ENCODE measurements around the gene BEAN1.
"Not testable (repeated sequence)": the region's sequence is repeated elsewhere in the genome, so short reads cannot be mapped to it uniquely, and the experiment has no call there.

The BEAN1 gene

DNA sequence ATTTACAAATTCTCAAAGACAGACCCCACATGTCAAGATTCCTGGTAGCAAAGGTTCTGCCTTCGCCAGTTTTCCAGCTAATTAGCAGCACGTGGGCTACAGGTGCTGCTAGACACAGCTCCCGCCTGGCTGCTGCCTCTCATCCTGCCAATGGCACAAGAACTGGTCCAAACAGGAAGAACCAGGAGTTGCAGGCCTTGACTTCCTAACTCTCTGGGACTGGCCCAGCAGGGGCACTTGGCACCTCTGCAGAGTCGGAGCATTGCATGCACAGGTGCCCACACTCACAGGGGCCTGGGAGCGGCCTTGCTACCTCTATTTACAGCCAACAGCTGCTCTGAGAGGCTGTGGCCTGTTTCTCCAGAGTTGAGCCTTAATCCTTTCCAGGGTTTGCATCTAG lies 83.2 kb downstream of the BEAN1 start:
- DNase-seq: no peak

DNA sequence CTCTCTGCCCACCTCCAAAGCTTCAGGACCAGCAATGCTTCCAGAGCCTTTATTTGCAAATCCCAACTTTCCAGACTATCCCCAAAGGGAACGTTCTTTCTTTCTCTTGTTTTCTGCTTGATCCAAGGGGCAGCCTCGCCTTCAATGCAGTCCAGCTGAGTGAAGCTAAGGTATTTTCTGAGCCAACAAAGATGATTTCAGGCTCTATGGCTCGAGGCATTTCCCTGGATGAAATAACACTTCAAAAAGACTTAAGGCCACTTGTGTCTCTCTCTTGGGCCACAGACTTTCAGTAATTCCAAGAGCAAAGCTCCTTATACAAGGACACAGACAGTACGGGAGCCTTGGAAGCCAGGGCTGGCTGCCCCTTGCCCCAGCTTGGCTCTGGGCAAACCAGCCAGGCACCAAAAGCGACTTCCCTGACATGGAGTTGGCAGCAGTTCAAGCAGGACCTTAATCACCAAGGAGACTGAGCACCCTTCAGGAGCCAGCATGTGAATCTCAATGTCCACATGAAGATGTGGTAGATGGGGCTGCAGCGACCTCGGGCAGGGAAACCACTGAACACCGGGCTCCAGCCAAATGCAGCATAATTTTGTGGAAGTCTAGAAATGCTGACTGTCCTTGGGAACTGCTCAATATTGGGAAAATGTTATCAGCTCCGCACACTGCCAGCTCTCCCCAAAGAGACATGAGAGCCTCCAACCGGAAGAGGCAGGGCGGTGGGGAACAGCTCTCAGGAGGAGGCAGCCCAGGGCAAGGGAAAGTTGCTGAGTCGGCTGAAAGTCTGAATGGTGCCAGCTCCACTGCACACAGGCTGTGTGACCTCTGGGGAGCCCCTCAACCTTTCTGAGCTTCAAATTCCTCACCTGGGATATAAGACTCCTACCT lies 83.9 kb downstream of the BEAN1 start:
- DNase-seq: no peak

DNA sequence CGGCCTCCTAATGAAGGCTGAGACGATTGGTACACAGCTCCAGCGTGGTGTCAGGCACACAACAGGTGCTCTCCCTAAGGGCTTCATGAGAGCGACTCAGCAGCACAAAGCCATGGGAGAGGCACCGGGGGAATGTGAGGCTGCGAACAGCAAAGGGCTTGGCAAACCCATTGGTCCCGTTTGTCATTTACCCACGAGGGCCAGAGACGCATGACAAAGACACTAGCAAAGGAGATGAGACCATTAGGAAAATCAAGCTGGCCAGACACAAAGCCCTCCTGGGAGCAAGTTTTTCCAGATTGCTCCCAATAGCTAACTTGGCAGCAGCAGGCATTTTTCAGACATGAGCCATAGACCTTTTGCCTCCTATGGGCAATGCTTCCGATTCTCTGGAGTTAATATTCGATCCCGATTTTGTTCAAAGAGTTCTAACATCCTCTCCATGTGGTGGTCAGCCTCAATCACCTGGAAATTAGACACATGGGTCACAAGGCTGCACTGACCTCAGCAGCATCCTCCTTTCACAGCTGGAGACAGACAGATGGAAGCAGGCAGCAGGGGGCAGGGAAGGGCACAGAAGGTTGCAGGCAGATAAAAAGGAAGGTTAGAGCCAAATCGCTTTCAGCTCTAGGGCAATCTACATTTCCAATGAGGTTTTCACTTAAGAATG lies 84.6 kb downstream of the BEAN1 start:
- no peak for DNase-seq

DNA sequence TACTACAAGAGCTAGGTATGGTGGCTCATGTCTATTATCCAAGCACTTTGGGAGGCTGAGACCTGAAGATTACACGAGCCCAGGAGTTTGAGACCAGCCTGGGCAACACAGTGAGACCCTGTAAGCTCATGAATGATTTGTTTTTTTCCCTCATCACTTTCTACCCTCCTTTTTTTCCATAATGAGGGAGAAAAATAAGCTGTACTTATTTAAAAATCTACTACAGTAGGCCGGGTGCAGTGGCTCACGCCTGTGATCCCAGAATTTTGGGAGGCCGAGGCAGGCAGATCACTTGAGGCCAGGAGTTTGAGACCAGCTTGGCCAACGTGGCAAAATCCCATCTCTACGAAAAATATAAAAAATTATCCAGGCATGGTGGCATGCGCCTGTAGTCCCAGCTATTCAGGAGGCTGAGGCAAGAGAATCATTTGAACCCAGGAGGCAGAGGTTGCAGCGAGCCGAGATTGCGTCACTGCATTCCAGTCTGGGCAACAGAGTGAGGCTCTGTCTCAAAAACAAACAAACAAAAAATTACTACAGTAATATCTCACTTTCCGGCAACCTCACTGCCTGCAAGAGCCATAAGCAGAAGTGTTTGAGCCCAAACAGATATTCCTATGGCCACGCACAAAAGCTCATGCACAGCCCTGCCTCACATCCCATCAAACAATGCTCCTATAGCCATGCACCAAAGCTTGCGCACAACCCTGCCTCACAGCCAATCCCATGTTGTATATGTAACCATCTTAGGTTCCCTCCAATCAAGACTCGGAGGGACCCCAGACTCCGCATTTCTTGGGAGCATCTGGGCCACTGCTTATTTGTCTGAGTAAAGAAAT lies 85.4 kb downstream of the BEAN1 start:
- DNase-seq: no peak

DNA sequence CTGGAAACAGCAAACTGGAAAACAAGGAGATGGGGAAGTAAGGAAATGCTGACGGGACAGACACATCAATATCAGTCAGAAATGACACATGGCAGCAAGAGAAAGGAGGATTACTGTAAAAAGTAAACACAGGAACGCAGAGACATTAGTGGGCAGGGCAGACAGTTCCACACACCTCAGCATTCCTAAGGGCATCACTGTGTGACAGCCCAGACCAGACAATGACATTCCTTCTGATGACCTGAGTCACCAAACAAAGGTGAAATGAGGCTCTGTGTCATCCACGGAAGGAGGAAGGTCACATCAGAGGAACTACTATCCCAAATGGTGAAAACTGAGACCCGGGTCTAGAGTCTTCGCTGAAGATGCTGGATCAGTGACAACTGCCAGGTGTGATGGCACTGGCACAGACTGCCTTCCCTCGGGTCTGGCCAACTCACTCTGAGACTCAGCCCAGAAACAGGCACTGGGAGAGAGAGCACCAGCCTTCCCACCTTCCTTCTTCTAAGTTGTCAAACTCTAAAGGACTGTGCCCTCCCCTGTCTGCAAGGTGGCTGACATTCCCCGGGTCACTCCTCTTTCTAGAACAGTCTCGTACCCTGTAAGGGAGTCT lies 86.1 kb downstream of the BEAN1 start:
- DNase-seq: no peak

DNA sequence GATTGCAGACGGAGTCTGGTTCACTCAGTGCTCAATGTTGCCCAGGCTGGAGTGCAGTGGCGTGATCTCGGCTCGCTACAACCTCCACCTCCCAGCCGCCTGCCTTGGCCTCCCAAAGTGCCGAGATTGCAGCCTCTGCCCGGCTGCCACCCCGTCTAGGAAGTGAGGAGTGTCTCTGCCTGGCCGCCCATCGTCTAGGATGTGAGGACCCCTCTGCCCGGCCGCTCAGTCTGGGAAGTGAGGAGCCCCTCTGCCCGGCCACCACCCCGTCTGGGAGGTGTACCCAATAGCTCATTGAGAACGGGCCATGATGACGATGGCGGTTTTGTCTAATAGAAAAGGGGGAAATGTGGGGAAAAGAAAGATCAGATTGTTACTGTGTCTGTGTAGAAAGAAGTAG lies 87.3 kb downstream of the BEAN1 start:
- not testable (repeated sequence) for DNase-seq

DNA sequence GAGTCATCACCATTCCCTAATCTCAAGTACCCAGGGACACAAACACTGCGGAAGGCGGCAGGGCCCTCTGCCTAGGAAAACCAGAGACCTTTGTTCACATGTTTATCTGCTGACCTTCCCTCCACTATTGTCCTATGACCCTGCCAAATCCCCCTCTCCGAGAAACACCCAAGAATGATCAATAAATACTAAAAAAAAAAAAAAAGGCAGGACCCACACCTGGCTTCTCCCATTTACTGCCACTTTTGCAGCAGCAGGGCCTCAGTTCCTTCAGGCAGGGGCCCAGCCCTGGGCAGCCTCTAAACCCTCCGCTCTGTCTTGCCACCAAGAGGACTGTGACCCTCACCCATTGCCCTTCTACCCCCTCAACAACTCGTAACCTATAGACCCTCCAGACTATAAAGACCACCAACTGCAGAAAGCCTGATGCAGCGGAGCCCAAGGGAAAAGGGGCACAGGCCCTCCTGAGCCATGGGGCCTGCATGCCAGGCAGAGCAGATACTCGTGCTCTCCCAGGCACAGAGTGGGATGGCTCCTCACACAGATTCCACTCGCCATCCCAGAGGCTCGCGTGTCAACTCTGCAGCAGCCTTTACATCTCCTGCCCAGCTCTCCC lies 88.0 kb downstream of the BEAN1 start:
- DNase-seq: not testable (repeated sequence)

DNA sequence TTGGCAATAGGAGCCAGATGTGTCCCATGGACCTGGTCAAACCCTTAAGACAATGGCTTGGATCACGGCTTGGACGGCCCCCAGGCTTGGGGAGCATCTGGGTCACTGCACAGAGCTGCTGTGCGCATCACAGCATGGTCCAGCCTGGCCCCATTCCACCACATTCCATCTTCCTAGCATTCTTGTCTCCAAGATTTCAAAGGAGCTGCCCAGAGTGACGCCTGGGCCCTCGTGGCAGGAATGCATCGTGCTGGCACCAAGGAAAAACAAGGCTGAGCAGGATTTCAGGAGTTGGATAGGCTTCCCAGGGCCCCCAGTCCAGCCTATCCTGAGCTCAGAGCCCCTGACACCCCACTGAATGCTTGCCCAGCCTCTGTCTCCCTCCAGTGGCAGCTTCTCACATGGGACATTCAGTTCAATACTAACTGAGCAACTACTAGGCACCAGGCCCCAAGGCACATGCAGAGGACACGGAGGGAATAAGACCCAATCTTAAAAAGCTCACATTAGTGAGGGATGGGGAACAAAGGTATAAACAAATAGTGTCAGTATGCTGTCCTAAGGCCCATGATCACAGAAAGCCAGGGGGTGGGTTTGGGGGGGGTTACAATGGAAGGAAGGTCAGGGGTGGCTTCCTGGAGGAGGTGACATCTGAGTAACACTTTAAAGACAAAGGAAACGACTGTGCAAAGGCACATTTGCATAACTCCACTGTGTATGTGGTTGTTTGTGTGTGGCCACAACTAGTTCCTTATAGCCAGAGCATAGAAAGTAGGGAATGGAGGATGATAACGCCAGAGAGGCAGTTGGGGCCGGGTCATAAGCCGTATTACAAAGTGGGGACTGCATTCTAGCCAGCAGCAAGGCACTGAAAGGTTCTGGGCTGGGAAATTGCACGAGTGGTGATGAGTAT lies 88.8 kb downstream of the BEAN1 start:
- peak in 1 of 2 experiments; percentile 39 for DNase-seq

DNA sequence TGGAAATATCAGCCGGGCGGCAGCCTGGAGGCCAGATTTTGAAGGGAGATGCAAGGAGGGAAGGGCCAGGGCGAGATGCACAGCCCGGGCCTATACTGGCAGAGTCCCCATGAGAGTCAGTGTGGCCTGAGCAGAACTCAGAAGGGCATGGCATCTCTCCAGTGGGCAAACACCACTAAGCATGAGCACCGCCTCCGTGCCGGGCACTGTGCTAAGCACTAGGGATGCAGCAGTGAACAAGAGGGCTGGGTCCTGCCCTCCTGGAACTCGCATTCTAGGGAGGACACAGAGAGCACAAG lies 89.4 kb downstream of the BEAN1 start:
- DNase-seq: no peak

DNA sequence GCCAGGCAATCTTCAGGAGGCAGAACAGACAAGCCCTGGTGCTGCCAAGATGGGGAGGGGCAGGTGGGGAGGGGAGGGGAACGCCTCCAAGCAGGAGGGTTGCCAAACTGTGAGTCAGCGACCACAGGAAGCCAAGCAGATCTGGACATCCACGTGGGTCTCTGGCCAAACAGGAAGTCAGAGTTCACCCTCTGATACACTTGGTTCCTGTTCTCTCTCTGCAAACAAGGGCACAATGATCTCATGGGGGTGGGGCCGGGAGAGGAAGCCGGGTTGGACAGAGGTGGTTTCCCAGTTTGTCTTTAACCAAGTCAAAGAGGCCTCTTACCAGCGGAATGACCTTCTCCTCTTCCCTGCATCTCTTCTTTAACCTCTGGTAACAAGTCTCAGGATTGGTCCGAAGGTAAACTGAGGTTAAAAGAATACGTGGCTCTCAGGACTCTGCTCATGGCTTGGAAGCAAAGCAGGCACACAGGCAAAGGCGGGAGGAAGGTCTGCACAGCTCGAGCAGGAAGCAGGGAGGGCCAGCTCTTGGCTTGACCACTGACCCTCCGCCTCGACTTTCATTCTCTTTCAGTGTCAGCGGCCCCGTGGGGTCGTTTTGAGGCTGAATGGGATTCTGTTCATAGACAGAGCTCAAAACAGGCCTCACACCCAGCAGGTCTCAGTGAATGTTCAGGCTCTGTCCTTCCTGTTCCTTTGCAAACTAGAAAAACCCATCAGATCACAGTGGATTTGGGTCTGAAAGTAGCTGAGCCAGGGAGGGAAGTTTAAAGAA lies 89.9 kb downstream of the BEAN1 start:
- DNase-seq: peak; percentile 98 to 99

DNA sequence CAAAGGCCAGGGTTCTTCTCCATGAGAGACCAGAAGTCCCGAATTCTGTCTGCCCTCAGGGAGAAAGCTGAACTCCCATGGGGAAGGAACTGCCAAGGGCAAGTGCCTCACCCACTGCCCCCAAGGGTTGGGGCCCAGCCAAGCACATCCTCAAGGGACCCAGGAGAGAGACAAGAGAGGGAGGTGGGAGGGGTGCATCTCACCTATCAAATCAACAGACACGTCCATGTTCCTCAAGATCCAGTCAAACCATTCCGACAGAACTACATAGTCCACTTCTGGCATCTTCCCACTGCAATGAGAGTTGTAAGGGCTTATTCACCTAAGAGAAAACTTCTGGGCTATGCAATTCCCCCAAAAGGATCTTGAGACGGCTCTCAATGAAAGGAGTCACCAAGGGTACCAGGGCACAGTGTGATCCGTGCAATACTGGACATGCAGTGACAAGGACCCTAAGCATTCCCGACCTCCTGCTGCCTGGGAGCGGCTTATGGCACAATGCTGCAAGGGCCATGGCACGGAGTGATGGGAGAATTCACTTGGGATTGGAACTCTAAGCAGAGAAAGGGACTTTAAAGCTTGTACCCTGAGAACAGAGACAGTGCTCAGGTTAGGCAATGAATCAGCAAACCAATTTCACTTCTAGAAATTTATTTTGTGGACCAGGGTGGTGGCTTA lies 90.6 kb downstream of the BEAN1 start:
- DNase-seq: no peak

DNA sequence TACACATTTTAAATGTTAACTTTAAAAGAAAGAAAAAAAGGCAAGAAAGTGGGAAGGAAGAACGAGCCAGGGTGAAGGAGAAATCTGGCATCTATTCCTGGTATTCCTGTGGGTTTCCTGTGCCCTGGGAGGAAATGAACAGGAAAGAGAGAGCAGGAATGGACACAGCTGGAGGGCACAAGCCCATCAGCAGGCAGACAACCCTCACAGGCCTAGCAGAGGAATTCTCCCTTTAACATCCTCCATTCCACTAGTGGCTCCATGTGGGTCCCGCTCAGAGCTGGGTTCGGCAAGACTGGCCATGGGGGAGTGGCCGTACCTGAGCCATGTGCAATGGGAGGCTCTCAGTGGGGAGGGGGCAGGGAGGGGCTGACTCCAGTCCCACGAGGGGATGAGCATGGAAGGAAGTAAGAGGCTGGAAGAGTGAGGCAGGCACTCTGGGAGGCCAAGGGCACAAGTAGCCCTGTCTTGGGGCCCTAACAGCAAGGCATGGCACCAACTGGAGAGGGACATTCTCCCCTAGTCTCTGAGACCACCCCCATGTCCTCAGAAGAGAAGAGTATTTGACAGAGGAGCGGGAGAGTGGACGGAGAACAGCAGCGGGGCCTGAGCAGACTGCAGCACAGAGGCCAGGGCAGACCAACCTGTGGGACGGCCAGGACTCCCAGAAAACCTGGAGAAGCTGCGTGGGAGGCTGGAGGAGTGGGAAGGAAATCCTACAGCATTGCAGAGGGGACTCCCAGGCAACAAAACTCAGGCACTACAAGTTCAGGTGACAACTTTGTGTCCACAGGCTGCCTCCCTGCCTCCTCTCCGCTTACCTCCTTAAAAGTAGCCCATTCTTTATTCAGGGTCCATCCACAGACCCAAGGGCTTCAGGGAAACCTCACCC lies 92.6 kb downstream of the BEAN1 start:
- DNase-seq: no peak

DNA sequence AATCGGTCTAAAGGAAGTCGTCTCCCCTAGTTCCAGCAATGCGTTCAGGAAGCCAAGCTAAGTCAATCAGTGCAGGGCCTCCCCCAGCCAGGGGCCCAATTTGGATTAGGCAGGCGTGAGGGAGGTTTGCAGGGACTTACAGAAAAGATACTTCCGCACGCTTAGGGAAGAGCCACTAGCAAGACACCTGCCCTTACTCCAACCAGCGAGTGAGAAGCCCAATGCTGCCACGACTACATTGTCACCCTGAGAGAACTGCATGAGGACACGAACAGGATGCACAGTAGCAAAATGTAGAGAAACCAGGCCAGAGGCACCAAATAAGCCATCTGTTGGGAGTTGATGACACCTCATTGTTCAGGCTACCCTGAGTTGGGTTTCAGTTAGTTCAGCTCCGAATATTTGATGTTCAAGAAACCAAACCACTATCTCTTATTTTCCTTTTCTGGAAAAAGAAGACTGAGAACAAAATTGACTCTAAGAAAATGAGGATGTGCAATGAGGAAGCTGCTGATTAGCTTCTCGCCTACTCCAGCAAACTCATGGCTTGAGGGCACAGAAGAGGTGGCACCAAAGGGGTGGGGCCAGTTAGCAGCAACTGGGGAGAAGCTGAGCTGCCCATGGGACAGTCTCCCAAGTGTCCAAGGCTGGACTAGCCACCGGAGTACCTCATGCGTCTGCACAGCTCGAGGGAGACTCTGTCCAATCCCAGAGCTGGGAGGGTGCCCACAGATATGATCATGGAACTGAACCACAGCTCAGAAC lies 93.5 kb downstream of the BEAN1 start:
- peak; percentile 76 to 77 for DNase-seq

DNA sequence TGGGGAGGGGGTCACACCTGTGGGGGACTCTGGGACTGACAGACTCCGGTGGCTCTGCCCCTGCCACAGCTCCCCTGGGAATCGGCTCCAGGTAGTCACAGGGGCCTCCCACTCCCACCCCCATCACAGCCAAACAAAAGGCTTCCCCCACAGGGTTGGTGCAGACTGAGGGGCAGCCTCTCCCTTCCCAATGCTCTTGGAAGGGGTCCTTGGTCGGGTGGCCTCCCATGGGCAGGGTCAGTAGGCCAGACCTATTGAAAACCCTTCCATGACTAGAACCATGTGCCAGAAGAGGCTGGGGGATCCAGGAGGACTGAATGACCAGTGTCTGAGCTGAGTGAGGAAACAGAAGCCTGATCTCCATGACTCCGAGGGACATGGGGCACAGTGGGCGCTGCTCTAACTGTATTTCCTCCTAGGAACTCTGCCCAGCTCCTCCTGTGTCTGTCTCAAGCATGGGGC lies 94.2 kb downstream of the BEAN1 start:
- DNase-seq: no peak

DNA sequence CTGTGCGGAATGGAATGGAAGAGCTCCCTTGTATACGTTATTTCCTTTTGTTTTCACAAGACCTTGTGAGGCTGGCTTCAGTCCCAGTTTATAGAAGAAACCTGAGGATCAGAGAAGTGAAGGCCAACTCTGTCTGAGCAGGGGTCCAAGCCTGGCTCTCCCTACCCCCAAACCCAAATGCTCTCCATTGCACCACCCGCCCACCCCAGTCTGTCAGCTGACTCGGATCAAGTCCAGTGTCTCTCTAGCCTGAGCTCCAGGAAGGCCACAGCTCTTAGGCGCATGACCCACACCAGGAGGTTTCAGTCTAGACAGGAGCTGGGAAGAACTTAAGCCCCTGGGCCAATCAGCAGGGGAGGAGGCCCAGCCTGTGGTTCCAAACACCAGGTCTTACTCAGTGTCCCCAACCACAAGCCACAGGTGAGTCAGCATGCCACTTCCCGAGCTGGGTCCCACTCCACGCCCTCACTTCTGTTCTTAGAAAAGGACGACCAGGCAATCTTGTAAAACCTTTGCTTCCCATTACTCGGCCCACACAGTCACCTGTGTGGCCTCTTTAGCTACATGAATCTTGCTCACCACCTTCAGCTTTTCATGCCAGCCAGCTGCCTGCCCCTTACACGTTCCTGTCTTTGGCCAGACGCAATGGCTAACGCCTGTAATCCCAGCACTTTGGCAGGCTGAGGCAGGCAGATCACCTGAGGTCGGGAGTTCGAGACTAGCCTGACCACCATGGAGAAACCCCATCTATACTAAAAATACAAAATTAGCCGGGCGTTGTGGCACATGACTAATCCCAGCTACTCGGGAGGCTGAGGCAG lies 95.1 kb downstream of the BEAN1 start:
- no peak for DNase-seq

DNA sequence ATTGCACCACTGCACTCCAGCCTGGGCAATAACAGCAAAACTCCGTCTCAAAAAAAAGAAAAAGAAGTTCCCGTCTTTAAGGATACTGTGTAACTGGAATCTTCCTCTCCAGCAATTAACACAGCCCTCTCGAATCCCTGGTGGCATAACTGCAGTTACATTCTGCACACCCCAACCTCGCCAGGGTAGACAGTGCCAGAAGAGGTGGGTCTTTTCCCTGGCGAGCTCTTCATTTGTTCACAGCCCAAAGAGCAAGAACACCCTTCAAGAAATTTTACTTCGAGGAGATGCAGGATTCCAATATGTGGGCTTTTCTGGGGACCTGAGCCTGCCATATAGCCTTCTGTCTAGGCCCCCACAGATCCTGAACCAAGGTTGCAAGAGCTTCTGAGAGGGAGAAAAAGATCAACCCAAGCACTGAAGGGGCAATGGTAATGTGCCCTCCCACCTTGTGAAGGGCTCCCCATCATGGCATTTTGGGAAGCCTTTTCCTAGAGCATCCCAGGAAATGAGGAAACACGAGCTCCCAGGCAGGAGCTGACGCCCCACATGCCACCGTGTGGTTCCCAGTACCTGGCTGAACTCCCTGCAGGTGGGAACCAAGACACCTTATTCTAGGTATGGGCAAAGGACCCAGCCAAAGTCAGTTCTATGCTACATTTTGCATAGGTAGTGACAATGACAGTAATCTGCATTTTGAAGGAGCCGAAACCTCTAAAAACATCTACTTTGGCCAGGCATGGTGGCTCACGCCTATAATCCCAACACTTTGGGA lies 95.9 kb downstream of the BEAN1 start:
- DNase-seq: no peak

All from Kasumi-1 (cell line).